H1 (cell line): ENCODE data around the gene PPM1F.
"Not testable (repeated sequence)": the region's sequence is repeated elsewhere in the genome, so short reads cannot be mapped to it uniquely, and the experiment has no call there.

ENCODE experiments used
- MAX ChIP-seq: IDR thresholded peaks from 2 replicates; pipeline ENCODE4 v1.6.1; 2012; ENCODE audit warnings: inconsistent platforms
- TAF1 ChIP-seq: IDR thresholded peaks from 2 replicates; pipeline ENCODE4 v1.6.1; 2011; ENCODE audit warnings: mild to moderate bottlenecking, low read depth, low read length

GRCh38 chr22:21874953-21875352 is 77.7 kb downstream of the PPM1F start:
- not testable (repeated sequence) for TF ChIP-seq MAX, TAF1
